Measurements from ENCODE around the gene KCTD15.

KCTD15 gene

DNA sequence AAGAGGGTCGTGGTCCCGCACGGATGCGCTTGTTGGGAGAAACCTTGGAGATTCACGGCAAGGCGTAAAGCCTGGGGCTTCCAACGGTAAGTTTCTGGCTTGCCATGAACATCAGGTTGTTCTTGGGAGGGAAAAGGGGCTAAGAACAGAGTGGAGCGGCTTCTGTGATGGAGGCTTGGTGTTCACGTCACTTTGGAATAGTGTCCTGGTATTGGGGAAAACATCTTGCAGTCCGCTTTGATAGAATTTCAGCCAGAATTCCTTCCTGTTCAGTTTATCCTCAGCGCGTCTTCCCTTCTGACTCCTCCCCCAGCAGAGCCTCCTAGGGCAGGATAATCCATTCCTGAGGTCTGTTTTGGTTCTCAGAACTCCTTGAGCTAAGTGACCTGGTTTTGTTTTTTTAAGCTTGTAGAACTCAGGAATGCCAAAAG, 2.0 kb downstream of the KCTD15 start:
- DNase-seq: no peak

- DNase-seq: no peak
These were observed 2.8 kb downstream of the KCTD15 start for GRCh38 chr19:33799476-33799875.

- no peak for DNase-seq
These were observed 3.5 kb downstream of the KCTD15 start for GRCh38 chr19:33800012-33800680.

- no peak for DNase-seq
These were observed 4.7 kb downstream of the KCTD15 start for GRCh38 chr19:33801411-33801810.

GRCh38 chr19:33802001-33802400, 5.3 kb downstream of the KCTD15 start:
- DNase-seq: no peak

GRCh38 chr19:33802801-33803200, 6.1 kb downstream of the KCTD15 start:
- DNase-seq: no peak

DNA sequence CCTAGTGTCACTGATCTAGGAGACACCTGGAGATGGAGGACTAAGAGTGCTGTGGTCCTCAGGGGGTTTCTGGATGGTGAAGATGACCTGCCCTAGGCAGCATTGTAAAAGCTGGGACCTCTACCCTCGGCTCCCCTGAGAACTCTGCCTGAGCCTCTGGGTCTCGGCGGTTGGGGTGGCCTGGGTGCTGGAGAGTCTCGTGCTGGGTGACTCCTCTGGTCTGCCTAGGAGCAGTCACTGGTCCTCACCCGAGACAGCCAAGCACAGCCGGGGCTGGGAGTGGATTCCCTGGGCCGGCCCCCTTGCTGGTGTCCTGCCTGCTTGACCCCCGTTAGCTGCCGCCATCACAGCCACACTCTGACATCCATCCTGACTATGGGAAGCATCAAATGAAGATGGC, 6.7 kb downstream of the KCTD15 start:
- no peak for DNase-seq

DNA sequence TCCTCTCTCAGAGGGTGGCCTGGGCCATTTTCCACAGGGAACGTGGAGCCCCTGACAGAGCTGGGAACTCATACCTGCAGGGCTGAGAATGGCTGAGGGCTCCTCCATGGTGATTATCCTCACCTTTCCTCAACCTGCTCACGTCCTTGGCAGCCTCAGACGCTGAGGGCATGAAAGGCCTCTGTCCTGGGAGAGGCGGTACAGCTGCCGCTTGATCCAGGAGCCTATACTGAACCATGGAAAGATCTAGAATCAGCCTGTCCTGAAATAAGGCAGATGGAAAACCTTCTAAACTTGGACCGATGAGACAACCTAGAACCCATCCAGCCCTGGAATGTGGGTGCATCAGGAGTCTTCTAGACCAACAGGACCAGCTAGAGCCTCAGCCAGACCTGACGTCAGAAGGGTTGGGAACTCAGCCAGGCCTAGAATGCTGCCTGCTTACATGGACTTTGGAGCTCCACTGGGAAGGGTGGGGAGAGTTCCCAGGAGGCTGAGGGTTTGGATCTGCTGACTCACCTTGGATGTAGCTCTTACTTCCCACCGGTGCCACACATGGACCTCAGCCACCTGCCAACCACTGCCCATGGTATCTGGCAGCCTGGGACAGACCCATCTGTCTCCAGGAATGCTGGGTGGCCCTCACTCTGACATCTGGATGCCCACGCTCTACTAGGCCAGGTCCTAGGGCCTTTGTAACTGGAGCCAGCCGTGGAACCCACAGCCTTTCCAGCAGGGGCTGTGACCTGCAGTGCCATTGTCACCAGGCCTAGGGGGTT, 7.5 kb downstream of the KCTD15 start:
- DNase-seq: no peak

DNA sequence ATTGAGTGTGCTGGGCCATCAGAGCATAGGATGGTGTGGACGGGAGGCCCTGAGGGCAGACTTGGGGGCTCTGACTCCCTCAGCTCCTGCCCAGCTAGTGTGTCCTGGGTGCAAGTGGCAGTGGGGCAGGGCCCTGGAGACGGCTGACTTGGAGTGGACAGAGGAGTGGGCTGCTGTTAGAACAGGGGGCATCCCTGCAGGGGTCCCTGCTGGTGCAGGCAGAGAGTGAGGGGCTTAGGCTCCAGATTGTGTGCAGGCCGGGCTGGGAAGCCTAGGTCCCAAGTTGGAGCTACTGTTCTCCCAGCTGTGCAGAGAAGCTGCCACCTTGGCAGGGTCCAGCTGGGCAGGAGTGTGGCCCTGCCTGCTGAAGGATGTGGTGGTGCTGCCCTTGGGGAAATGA, 8.6 kb downstream of the KCTD15 start:
- no peak for DNase-seq

DNA sequence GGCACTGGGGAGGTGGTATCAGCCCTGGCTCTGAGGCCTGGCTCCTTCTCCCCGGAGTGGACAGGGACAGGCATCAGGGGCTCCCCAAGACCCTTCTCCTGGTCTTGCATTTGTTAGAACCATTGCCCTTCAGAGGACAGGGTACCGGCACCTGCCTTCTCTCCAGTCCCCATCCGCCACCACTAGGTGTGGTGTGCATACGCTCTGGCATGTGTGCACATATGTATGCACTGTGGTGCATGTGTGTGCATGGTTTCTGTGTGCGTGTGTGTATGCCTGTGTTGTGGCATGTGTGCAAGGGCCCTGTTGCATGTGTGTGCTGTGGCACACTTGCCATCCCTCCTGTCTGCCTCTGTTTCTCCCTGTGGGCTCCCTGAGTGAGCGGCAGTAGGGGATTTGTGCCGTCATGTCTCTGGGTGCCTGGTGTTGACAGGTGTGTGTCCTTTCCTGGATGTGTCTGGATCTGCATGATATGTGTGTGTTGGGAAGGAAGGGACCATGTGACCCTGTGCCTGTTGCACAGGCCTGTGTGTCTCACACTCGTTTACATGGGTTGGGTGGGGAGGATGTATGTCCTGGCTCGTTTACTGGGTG, 9.3 kb downstream of the KCTD15 start:
- DNase-seq: no peak

- DNase-seq: no peak
These were observed 9.8 kb downstream of the KCTD15 start for GRCh38 chr19:33806434-33806881.

GRCh38 chr19:33808399-33808798, 11.7 kb downstream of the KCTD15 start:
- no peak for DNase-seq

GRCh38 chr19:33809960-33810359, 13.3 kb downstream of the KCTD15 start:
- no peak for DNase-seq

GRCh38 chr19:33810821-33811220, 14.2 kb downstream of the KCTD15 start:
- no peak for DNase-seq

- DNase-seq: no peak
These were observed 14.6 kb downstream of the KCTD15 start for GRCh38 chr19:33811246-33811645.

- no peak for DNase-seq
These were observed 15.2 kb downstream of the KCTD15 start for GRCh38 chr19:33811736-33812387.

GRCh38 chr19:33812388-33813330, 16.0 kb downstream of the KCTD15 start:
- DNase-seq: no peak

DNA sequence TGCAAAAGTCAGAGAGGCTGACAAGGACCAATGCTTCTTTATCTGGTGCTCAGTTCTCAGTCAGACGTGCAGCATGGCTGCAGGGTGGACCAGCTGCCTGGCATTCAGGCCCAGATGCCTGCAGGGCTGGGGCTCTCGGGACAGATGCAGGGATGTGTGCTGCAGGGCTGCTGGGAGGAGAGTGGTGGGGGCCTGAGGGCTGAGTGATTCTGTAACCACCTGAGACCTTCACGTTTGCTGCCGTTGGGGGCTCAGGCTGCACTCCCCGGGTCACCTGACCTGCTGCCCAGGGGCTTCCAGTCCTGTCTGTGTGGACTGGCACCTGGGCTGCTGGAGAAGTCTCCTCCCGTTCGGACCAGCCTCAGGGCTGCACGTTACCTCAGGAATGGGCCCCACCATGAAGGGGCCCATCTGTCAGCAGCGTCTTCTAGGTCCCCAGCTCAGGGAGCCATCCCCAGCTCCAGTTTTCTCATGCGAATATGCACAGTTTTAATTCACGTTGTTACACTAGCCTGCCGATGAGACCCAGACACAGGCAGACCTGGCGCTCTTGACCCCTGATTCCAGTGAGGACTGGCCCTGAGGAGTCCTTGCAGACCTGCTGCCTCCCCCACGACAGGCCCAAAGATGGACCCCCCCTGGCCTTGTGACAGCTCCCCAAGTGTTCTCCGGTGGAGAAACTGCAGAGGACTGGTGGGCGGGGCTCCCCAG, 16.9 kb downstream of the KCTD15 start:
- no peak for DNase-seq

GRCh38 chr19:33814181-33815165, 17.8 kb downstream of the KCTD15 start:
- no peak for DNase-seq

Measured in CD4-positive, alpha-beta T cell treated with Interleukin-17A for 4 hours (primary cell).